HG03097 (cell line): ENCODE data around the gene P2RY11.

ENCODE experiments used
- ATAC-seq: cut with Tn5 transposase; IDR thresholded peaks from one replicate; pipeline ENCODE4 v1.9.1; 2021; ENCODE audit not compliant: unreplicated experiment, low FRiP score

The P2RY11 gene, protein sequence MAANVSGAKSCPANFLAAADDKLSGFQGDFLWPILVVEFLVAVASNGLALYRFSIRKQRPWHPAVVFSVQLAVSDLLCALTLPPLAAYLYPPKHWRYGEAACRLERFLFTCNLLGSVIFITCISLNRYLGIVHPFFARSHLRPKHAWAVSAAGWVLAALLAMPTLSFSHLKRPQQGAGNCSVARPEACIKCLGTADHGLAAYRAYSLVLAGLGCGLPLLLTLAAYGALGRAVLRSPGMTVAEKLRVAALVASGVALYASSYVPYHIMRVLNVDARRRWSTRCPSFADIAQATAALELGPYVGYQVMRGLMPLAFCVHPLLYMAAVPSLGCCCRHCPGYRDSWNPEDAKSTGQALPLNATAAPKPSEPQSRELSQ

DNA sequence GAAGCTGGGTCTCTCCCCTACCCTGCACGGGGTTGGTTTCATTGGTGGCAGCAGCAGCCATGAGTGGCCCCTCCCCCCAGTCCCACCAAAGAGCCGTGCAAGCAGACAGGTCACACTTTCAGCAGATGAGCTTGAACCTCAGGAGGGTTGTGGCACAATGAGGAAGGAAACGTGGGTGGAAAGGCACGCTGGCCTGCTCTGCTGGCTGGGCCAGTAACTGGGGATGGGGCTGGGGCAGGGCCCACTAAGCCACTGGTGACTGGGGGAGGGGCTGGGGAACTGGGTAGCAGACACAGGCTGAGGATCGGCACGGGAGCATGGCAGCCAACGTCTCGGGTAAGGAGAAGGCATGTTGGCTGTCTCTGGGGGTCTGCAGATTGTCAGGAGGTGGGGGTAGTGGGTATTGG, at the start of gene P2RY11:
TSS of gene P2RY11 (plus strand) at position 289 of the 407 bp plus-strand sequence. CDS start at position 318, 29 bp downstream.
- ATAC-seq = no peak

DNA sequence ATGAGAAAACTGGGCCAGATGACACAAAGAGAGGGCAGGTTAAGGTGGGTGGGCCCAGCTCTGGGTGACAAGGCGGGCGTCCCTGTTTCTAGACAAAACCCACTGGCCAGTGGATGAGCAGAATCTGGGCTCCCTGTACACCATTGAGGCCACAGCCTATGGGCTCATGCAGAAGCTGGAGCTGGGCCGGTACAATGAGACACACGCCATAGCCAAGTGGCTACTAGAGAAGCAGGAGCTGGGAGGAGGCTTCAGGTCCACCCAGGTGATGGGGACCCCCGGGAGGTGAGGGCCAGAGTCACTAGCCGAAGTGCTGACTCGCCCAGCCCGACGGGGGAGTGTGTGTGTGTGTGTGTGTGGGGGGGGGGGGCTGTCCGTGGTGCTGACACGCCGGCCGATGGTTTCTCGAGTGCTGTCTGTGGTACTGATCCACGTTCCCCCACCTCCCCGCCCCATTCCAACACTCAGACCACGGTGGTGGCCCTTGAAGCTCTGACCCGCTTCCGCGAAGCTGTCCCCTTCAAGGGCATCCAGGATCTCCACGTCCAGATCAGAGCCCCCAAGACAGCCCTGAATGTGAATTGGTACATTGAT, 49.7 kb upstream of the P2RY11 start:
- no peak for ATAC-seq

DNA sequence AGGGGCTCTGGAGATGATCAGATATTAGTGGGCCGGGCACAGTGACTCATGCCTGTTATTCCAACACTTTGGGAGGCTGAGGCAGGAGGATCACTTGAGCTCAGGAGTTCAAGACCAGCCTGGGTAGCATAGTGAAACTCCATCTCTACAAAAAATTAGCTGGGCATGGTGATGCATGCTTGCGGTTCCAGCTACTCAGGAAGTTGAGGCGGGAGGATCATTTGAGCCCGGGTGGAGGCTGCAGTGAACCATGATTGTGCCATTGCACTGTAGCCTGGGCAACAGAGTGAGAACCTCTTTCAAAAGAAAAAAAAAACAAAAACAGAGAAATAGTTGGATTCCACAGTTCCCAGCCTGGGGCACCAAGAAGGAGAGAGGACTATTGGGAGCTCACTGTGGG, 43.3 kb upstream of the P2RY11 start:
- ATAC-seq = no peak

DNA sequence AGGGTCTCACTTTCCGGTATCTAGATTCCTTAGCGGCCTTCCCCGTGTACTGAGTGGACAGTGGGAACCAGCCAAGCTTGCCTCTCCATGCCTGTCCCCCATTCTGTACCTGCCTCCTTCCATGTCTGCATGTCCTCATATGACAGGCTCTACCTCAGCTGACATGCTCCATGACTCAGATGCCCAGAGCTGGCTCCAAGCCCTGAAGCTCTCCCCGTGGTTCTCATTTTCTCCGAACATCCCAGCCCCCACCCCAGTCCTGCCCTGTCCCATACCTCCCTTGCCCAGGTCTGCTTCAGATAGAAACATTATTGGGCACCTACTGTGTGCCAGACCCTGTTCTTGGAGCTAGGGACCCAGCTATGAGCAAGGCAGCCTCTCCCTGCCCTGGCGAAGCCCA, 42.4 kb upstream of the P2RY11 start:
- ATAC-seq = no peak

DNA sequence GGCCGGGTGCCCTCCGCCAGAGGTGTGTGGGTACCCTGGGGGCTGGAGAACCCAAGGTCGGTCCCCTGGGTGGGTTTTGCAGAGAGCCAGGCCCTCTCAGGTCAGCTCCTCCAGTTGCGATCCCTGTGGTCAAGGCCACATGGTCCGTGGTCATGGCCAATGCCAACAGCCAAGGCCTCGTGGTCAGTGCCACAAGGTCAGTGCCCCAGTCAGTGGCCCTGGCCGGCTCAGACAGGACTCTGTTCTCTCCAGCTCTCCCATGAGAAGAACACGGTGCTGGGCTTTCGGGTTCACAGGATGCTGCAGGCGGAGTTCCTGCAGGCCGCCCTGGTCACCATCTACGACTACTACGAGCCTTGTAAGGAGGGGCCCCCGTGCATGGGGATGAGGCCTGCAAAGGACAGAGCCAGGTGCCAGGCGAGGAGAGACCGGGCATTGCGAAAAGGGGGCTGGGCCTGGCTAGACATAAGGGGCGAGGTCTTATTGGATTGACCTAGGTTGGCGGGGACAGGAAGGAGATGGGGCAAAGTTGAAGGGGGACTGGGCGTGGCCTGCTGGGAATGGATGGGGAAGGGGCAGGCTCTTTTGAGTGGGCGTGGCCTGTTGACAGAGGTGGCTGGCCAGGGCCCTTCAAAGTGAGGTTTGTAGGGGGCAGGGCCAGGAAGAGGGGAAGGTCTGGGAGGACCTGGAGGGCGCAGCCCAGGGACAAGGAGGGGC, 40.6 kb upstream of the P2RY11 start:
- no peak for ATAC-seq

DNA sequence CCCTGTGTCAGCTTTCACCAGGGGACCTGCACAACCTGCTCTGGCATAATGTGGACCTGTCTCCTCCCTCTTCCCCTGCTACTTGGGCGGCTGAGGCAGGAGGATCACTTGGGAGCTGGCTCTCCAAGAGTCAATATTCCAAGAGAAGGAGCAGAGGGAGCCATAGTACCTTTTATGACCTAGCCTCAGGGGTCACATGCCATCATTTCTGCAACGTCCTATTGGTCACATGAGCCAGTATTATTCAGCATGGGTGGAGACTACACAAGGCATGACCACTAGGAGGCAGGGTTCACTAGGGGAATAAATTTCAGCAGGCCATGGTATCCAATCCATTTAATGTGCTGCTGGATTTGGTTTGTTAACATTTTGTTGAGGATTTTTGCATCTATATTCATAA, 37.3 kb upstream of the P2RY11 start:
- ATAC-seq = no peak

DNA sequence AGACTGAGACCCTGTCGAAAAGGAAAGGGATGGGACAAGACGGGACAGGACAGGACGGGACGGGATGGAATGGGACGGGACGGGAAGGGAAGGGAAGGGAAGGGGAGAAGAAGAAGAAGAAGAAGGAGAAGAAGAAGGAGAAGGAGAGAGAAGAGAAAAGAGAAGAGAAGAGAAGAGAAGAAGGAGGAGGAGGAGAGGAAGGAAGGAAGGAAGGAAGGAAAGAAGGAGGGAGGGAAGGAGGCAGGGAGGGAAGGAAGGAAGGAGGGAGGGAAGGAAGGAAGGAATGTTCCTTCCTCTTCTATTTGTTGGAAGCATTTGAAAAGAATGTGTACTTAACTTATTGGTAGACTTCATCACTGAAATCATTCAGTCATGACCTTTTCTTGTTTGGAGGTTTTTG, 35.0 kb upstream of the P2RY11 start:
- ATAC-seq = no peak

DNA sequence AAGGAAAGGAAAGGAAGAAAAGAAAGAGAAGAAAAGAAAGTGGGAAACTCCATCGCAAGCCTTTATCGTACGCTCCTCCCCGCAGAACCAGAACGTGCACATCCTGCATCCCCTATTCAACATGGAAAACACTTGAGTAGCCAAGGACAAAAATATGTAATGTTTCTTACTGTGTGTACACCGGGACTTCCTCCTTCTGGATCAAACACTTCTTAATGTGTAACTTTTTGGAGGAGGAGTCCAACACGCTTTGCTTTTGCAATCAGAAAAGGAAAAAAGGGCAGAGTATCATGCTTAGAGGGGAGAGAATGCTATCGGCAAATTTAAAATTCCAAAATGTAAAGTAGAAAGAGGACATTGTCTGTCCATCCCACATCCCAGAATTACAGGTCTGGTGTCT, 33.2 kb upstream of the P2RY11 start:
- no peak for ATAC-seq

DNA sequence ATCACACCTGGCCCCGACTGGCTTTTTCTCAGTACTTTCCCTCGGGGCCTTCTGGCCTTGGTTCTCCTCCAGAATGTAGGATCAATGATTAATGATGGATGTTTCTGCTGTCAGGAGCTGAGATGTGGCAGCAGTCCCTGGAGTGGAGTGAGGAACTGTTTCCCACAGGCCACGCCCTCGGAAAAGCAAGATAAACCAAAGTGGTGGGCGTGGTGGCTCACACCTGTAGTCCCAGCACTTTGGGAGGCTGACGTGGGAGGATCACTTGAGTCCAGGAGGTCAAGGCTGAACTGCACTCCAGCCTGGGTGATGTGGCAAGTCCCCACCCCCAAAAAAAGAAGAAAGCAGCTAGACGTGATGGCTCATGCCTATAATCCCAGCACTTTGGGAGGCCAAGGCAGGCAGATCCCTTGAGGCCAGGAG, 32.5 kb upstream of the P2RY11 start:
- no peak for ATAC-seq

DNA sequence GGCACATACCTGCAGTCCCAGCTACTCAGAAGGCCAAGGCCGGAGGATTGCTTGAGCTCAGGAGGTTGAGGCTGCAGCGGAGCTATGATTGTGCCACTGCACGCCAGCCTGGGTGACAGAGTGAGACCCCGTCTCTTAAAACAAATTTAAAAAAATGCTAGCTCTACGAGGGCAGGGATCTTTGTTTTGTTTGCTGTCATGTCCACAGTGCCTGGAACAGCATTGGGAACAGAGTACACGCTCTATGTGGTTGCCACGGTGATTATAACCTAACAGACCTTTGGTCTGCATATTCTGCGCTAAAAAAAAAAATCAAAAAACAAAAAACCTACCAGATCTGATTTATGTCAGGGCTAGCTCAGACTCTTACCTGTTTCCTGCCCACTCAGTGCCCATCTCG, 27.6 kb upstream of the P2RY11 start:
- ATAC-seq = no peak

DNA sequence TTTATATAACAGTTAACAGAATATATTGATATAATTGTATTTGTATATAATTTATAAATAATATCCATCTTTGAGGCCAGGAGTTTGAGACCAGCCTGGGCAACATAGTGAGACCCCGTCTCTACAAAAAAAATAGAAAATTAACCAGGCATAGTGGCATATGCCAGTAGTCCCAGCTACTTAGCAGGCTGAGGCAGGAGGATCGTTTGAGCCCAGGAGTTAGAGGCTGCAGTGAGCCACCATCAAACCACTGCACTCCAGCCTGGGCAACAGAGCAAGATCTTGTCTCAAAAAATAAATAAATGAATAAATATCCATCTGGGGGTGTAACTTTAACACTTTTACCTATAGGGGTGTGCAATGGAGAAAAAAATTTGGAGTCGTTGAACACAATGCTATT, 26.7 kb upstream of the P2RY11 start:
- ATAC-seq = no peak

DNA sequence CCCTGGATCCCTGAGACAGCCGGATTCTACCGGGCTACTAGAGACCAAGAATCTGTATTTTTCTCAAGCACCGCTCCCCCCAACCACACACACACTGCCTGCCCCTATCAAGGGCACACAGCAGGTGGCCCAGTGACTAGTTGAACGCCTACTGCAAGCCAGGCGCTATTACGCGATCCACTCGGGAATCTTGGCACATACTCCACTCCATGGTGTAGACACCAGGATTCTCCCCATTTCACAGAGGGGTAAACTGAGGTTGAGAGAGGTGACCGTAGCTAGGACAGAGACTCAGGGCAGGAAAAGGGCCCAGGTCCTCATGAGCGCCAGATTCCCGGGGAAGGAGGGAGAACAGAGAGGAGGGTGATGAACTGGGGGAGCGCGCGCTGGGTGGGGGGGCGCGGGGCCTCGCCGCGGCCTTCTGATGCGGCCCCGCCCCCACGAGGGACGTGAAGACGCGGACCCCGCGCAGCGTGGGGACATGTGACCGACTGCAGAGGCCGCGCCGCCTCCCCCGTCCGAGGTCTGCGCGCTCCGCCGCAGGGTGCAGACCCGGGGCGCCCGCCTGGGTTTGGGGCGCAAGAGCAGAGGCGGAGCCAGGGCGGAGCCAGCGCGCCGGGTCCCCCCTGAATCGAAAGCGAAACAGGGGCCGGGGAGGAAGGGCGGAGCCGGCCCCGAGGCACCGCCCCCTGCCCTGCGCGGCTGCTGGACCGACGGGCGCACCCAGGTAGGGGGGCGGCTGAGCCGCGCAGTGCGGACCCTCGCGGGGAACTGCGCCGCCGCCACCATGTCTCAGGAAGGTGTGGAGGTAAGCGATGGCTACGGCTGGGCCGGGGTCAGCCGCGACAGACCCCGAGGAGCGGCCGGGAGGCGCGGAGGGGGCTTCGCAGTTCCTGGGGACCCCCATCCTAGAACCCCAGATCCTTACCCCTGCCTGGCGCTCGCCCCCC, 25.6 kb upstream of the P2RY11 start, which contains the start of gene SHFL:
TSS of gene SHFL (plus strand) at position 677 of the 950 bp plus-strand sequence. CDS start at position 788, 111 bp downstream.
- peak; percentile 75 for ATAC-seq

DNA sequence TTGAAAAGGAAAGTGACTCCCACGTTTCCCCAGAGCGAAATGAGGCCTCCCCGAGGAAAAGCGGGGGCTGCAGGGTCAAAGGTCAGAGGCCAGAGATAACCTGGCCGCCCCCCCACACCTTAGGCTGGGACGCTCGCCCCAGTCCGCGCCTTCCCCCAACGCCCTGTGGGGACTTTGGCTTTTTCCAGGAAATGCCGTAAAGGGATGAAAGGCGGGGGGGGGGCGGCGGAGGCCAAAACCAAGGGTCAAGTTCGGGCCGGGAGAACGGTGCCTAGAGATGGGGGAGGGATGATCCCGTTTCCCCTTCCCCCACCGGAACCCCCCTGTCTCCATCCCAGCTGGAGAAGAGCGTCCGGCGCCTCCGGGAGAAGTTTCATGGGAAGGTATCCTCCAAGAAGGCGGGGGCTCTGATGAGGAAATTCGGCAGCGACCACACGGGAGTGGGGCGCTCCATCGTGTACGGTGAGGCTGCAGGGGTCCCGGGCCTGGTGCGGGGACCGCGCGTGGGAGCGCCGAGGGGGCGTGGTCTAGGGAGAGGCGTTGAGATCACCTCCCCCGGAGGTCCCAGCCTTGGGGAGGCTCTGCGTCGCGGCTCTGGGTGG, 24.8 kb upstream of the P2RY11 start:
- ATAC-seq = no peak

DNA sequence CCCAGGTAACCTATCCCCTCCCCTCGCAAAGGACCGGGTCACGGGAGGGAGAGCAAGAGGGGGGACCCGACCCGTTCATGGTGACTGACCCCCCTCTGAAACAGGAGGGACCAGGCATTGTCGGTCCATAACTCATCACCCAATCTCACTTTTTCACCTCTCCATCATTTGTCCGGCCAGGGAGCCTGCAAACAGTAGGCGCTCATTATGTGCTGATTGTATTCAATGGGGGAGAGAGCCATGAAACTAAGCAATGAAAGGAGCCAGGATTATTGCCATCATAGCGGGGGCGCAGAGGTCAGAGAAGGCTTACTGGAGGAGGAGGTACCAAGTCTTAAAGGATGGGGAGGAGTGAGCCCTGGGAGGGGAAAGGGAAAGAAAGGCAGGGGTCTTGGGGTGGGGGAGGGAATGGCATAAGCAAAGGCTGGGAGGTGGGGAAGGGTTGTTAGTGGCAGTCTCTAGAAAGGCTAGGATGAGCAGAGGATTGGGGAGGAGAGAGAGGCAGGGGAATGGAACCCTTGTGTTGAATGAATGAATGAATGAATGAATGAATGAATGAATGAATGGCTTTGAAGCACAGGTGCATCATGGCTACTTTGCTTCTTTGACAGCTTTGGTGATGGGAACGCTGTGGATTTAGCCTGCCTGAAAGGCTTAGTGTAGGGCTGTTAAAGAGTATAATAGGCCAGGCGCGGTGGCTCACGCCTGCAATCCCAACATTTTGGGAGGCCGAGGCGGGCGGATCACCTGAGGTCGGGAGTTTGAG, 24.0 kb upstream of the P2RY11 start:
- no peak for ATAC-seq

DNA sequence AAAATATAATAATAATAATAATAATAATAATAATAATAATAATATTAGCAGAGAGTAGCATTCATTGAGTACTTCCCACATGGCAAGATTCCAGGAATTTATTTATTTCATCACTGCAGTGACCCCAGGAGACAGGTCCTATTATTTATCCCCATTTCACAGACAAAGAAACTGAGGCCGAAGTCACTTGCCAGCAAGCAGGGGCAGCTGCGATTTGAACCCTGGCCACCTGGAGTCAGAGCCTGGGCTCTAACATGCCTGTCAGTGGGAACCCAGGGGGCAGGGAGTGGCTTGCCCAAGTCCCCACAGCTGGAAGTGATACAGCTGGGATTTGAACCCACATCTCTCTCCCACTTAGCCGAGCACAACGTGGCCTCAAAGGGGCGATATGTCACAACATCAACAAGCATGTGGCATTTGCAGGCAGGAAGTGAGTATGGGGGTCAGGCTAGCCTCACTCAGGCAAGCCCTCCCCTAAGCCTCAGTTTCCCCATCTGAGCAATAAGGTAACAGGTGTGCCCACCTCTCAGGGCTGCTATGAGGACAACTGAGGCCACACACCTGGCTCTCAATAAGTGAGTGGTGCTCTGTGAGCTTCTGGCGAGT, 22.4 kb upstream of the P2RY11 start:
- no peak for ATAC-seq

DNA sequence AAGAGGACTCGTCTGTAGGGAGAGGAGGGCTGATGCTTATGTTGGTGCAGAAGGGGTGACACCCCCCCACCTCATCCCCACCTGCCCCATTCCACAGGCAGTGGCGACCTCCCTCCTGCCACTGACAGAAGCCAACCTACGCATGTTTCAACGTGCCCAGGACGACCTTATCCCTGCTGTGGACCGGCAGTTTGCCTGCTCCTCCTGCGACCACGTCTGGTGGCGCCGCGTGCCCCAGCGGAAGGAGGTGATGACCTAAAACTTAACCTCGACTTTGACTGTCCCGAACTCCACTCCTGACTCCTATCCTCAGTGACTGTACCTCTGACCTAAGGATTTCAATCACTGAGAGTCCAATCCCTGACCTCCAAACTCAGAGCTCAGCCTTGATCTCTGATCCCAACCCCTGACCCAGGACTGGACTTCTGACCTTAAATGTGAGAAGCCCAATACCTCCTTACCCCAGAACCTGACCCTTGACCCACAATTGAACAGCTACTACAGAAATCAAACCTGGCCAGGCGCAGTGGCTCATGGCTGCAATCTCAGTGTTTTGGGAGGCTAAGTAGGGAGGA, 21.6 kb upstream of the P2RY11 start:
- ATAC-seq = no peak

DNA sequence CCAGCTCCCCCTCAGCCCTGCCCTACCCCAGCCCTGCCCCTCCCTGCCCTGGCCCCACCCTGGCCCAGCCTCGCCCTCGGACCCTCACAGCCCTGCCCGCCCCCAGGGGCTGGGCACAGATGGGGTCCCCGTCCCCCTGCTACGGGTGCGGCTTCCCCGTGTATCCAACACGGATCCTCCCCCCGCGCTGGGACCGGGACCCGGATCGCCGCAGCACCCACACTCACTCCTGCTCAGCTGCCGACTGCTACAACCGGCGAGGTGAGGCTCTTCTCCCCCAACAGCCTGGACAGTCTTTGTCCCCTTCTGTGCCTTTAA, 20.2 kb upstream of the P2RY11 start:
- ATAC-seq = no peak

DNA sequence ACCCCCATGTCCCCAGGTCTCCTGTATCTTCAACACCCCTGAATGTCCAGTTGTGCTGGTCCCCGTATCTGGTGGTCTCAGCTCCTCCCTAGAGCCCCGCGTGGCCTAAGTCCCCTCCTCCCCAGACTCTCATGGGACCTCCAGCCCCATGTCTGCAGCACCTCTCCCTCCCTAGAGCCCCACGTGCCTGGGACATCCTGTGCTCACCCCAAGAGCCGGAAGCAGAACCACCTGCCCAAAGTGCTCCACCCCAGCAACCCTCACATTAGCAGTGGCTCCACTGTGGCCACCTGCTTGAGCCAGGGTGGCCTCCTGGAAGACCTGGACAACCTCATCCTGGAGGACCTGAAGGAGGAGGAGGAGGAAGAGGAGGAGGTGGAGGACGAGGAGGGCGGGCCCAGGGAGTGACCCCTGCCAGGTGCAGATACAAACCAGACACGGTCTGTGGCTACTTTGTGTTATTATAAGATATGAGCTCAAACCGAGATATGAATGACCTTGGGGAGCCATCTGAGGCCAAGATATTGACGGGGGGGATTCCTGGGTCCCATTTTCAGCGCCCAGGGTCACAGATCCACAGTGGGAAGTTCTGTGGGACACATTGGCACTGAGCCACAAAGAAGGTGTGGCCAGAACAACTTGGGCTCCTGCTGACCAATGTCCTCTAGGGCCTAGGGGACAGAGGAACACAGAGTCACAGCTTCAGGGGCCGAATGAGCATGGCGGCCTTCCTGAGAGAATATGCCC, 19.4 kb upstream of the P2RY11 start:
- no peak for ATAC-seq
